ENCODE data around the gene NCOA7.

NCOA7 gene

DNA sequence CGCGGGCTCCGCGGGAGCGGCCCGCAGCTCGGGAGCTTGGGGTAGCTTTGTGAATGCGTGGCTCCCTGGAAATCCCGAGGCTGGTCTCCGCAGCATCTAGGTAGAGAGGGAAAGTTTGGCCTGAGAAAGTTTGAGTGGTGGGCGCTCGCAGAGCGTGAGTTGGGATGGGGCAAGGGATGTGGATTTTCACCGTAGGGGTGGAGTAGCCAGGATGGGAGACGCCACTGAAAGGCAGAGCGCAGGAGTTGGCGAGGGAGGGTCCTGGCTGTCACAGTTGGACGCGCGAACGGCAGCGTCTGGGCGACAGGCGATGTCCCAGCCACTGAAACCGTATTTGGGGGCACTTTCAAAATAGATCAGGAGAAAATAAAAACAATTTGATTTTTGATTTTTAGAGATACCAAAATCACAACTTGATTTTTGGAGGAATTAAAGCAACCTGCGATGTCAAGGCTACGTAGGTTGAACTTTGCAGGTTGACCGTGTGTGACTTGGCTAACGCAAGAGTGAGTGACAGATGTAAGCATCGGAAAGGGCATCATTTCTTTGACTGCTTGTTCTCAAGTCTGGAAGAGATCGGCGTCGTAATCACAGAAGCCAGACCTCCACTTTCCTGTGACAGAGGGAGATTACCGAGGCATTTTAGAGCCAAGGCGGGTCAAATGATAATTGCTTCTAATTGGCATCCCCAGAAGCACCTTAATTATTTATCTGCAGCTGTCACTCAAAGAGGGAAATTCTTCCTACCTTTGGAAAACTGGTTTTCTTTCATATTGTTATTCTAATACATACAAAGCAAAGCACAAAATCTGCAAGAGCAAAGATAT is 40.7 kb upstream of the NCOA7 start:
- no peak for DNase-seq (ENCODE audit: low read depth)
- H3K4me3 ChIP-seq (ENCODE audit: low read length) = peak overlapping the region; percentile 55
- TF ChIP-seq, protein P1, sequence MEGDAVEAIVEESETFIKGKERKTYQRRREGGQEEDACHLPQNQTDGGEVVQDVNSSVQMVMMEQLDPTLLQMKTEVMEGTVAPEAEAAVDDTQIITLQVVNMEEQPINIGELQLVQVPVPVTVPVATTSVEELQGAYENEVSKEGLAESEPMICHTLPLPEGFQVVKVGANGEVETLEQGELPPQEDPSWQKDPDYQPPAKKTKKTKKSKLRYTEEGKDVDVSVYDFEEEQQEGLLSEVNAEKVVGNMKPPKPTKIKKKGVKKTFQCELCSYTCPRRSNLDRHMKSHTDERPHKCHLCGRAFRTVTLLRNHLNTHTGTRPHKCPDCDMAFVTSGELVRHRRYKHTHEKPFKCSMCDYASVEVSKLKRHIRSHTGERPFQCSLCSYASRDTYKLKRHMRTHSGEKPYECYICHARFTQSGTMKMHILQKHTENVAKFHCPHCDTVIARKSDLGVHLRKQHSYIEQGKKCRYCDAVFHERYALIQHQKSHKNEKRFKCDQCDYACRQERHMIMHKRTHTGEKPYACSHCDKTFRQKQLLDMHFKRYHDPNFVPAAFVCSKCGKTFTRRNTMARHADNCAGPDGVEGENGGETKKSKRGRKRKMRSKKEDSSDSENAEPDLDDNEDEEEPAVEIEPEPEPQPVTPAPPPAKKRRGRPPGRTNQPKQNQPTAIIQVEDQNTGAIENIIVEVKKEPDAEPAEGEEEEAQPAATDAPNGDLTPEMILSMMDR (conservative IDR thresholded peaks at IDR 0.05; ENCODE audit: low read depth, low read length) = no peak

DNA sequence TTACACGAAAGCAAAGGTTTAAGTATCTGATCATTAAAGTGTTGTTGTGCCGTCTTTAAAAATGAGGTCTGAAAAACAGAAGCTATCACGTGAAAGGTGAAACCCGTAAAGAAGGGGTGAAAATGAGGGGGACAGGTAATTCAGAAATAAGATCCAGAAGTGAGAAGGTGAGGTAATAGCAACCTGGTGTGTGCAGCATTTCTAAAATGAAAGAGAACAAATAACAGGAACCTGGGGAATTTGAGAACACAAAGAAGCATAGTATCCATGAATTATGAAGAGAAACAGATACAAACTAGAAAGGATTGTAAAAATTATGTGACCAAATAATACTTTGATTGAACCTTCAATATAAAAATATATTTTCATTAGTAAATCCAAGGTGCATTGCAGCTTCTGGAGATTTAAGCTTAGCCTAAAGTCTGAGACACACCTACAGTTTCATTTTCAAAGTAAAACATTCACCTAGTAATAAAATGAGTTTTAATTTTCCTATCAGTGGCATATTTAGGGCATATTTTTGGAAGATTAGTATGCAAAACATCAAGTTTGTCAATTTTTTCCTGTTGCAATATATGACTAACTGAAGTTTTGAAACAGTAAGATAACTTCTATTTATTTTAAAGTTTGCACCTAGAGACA is 39.9 kb upstream of the NCOA7 start:
- H3K4me3 ChIP-seq (ENCODE audit: low read length) = no peak overlapping the region
- DNase-seq (ENCODE audit: low read depth) = no peak
- TF ChIP-seq, protein P1 (conservative IDR thresholded peaks at IDR 0.05; ENCODE audit: low read depth, low read length) = no peak

DNA sequence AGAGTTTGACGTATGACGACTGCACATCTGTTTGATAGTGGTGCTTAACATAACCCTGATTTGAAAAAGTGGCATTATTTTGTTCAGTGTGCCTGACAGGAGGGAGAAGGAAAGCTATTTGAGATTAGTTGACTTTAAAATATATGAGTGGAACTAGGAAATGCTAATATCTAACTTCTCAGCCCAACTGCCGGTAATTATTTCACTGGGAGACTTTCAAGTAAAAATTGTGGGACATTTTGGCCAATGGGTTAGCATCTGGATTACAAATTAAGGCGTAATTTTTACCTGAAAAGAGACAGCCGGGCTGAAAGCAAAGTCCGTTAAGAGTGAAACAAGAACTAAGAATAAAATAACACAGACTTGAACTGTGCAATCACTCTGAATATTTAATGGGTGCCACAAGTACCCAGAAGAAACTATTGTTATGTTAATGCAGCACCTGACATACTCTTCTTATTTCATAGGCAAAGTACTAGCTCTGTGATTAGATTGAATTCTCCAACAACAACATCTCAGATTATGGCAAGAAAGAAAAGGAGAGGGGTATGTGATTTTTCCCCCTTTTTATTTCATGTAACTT is 39.3 kb upstream of the NCOA7 start:
- H3K4me3 ChIP-seq (ENCODE audit: low read length) = no peak overlapping the region
- no peak for DNase-seq (ENCODE audit: low read depth)
- TF ChIP-seq, protein P1 (conservative IDR thresholded peaks at IDR 0.05; ENCODE audit: low read depth, low read length) = no peak

DNA sequence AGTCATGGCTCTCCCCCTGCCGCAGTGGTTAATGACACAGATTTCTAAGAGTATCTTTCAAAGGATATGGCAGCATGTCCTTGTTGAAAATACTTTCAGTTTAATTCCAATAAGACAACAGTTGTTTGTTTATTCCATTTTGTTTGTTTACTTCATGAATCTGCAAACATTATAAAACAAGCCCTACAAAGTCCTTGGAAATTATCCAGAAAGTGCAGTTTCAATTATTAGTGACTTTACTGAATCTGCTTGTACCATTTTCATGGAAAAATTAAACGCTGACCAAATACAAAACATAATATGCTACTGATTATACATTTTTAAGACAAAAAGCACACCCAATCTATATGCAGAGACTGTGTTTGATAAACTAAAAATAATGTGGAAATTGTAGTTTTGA is 38.0 kb upstream of the NCOA7 start:
- no peak overlapping the region for H3K4me3 ChIP-seq (ENCODE audit: low read length)
- no peak for DNase-seq (ENCODE audit: low read depth)
- TF ChIP-seq, protein P1 (conservative IDR thresholded peaks at IDR 0.05; ENCODE audit: low read depth, low read length) = no peak

DNA sequence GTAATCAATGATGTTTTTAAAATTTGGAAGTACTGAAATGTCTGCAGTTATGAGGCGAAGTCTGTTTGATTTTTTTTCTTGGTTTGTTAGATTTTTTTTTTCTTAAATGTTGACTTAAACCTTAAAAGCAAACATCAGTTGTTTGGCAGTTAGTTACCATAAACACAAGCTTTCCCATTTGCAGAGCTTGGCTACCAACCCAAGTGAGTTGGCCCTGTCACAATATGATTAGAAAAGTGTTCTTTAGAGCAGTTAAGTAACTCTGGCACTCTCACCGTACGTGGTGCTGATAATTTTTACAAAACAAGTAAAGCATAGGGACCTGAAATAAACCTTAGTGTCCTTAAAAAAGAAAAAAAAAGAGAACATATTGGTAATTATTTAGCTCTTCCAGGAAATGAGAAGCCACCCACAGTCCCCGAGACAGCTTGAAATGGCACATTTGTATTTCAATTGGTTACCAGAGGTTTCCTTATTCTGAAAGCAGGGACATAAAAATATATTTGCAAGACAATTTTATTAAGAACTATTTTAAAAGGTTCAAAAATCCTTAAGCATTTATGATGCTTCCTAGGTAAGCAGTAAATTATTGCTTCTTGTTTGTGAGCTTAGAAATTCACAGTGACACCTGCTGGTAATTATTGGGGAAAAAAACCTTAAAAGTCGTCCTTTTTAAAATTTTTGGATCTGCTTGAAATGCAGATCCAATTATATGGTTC is 37.4 kb upstream of the NCOA7 start:
- H3K4me3 ChIP-seq (ENCODE audit: low read length) = no peak overlapping the region
- TF ChIP-seq, protein P1 (conservative IDR thresholded peaks at IDR 0.05; ENCODE audit: low read depth, low read length) = peak; percentile 46
- no peak for DNase-seq (ENCODE audit: low read depth)

DNA sequence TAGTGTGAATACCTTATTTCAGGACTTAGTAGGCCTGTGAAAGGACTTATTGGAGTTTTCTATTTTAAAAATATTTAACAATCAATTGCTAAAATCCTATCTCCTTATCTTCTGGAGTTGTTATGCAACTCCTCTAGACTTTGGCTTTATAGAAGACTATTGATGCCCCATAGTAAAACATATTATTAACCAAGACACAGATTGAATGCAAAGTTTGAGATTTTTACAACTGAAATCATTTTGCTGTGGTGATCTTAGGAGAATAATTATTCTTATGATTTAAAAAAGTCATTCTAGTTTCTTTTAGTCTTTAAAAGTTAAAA is 36.9 kb upstream of the NCOA7 start:
- TF ChIP-seq, protein P1 (conservative IDR thresholded peaks at IDR 0.05; ENCODE audit: low read depth, low read length) = no peak
- H3K4me3 ChIP-seq (ENCODE audit: low read length) = no peak overlapping the region
- DNase-seq (ENCODE audit: low read depth) = no peak

All from retinal pigment epithelial cell (primary cell).